Measurements from ENCODE around the gene CYP8B1.
"Not testable (repeated sequence)": the region's sequence is repeated elsewhere in the genome, so short reads cannot be mapped to it uniquely, and the experiment has no call there.

Gene CYP8B1

GRCh38 chr3:42887084-42887483 is 11.4 kb upstream of the CYP8B1 start:
- in situ Hi-C loops (cut with MboI; ENCODE audit: low sequenced_read_pairs), result no loop called here

DNA sequence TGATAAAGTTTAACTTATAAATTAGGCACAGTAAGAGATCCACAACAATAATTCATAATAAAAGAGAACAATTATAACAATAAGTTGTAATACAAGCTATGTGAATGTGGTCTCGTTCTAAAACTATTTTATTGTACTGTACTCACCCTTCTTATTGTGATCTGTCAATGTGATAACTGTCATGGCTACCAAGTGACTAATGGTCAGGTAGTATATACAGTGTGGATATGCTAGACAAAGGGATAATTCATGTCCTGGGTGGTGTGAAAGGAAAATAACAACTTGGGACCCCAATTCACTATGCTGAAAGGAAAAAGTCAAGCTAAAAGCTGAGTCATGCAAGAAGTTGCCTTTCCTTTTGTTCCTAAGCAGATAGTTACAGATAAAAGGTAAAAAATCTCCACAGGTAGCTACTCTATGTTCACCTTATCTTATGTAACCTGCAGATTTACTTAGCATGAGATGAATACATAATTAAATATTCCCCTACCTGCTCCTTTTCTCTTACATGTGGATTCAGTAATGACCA is 10.7 kb upstream of the CYP8B1 start:
- in situ Hi-C loops (cut with MboI; ENCODE audit: low sequenced_read_pairs), result no loop called here

DNA sequence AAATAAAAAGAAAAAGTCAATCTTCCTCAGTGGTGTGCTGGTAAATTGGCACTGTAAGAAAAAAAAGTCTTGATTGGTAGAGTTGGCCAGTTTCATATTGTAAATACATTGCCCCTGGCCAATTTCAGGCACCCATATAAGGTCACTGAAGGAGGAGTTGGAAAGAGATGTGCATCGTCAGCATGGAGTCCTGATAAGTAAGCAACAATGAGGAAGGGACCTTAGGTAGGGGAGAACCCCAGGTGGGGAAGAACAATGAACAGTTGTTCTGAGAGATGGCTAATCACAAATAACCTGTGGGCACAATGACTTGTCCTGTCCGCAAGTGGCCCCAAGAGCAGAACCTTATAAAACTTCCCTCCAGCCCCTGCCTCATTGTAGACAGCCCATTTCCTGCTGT is 8.6 kb upstream of the CYP8B1 start:
- in situ Hi-C loops (cut with MboI; ENCODE audit: low sequenced_read_pairs), result no loop called here

DNA sequence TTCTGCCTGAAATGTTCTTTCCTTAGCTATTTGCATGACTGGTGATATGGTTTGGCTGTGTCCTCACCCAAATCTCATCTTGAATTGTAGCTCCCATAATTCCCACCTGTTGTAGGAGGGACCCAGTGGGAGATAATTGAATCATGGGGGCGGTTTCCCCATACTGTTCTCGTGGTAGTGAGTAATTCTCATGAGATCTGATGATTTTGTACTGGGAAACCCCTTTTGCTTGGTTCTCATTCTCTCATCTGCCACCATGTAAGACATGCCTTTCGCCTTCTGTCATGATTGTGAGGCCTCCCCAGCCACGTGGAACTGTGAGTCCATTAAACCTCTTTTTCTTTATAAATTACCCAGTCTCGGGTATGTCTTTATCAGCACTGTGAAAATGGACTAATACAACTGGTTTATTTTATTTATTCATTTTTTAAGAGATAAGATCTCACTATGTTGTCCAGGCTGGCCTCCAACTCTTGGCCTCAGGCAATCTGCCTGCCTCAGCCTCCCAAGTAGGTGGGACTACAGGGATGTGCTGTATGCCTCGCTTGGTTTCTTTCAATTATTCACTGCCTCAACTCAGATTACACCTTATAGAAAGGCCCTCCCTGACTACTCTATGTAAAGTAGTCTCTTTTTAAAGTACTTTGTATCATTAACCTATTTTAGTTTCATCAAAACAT is 7.7 kb upstream of the CYP8B1 start:
- in situ Hi-C loops (cut with MboI; ENCODE audit: low sequenced_read_pairs), result not testable (repeated sequence)

DNA sequence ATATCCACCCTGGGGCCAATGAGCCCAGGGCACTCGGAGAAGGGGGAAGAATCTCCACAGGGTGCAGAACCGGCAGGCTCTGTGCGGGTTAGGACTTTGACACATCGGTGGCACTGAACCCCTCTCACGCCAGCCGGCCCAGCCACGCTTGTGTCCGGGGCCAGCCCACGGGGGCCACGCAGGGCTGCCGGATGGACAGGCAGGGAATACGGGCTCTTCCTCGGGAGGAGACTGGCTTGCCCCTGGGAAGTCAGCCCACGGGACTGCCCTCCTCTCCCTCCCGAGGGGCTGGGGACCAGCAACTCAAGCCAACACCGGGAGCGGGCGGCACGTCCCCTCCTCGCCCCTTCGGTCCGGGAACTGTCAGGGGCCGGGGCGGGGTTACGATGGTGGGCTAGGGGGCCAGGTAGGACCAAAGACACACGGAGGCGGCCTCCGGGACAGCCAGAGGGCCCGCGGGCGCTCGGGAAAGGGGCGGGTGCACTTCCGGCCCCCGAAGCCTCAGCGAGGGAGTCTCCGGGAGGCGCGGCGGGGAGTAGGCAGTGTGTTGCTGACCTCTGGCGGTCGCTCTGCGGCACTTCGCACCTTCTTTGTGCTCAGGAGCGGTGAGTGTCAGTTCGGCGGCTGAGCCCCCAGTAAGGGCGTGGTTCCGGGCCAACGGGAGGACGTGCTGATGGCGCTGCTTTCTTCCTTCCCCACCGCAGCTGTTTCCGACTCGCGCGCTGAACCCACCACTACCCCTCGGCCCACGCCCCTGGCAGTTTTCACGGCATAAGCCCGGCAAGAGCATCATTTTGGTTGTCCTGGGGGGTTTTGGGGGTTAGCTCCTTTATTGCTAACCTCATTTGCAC is 5.1 kb upstream of the CYP8B1 start:
- in situ Hi-C loops (cut with MboI; ENCODE audit: low sequenced_read_pairs), result no loop called here

- in situ Hi-C loops (cut with MboI; ENCODE audit: low sequenced_read_pairs), result no loop called here
These were observed 4.5 kb upstream of the CYP8B1 start for GRCh38 chr3:42880183-42880582.

- in situ Hi-C loops (cut with MboI; ENCODE audit: low sequenced_read_pairs), result no loop called here
These were observed 2.2 kb upstream of the CYP8B1 start for GRCh38 chr3:42877881-42878280.

GRCh38 chr3:42876940-42877720 is 1.5 kb upstream of the CYP8B1 start:
- in situ Hi-C loops (cut with MboI; ENCODE audit: low sequenced_read_pairs), result no loop called here

DNA sequence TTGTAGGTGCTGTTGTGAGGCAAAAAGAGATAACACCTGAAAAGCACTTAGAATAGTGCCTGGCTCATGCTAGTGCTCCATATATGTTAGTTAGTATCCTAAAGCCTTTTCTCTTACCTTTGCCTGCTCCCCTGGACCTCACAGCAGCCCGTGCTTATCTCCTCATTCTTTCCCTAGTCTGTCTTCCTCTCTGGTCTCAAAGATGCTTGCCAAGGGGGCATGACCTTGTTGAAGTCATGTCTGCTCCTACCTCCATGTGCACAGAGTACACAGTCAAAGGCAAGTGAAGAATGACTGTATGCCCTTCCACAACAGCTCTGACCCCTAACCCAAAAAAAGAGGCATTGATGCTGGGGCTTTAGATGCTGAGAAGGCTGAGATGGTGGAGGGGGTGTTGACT is 722 bp upstream of the CYP8B1 start:
- in situ Hi-C loops (cut with MboI; ENCODE audit: low sequenced_read_pairs), result no loop called here

DNA sequence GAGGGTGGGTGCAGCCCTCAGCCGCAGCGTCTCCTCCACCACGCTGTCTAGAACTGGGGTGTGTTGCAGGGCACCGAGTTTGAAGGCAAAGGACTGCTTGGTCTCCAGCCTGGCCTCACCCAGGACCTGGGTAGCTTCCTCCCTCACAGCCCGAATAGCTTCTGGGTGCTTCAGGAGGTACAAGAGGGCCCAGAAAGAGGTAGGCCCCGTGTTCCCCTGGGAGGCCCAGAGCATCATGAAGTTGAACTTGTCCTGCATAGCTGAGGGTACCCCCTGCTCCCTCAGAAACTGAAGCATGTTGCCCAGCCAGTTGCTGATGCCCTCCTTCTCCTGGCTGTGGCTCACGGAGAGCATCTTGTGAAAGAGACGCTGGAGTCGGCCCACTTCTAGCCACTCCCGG is 930 bp downstream of the CYP8B1 start:
- in situ Hi-C loops (cut with MboI; ENCODE audit: low sequenced_read_pairs), result no loop called here

GRCh38 chr3:42873221-42873982 is 2.3 kb downstream of the CYP8B1 start:
- in situ Hi-C loops (cut with MboI; ENCODE audit: low sequenced_read_pairs), result no loop called here

- in situ Hi-C loops (cut with MboI; ENCODE audit: low sequenced_read_pairs), result no loop called here
These were observed 3.0 kb downstream of the CYP8B1 start for GRCh38 chr3:42872718-42873117.

DNA sequence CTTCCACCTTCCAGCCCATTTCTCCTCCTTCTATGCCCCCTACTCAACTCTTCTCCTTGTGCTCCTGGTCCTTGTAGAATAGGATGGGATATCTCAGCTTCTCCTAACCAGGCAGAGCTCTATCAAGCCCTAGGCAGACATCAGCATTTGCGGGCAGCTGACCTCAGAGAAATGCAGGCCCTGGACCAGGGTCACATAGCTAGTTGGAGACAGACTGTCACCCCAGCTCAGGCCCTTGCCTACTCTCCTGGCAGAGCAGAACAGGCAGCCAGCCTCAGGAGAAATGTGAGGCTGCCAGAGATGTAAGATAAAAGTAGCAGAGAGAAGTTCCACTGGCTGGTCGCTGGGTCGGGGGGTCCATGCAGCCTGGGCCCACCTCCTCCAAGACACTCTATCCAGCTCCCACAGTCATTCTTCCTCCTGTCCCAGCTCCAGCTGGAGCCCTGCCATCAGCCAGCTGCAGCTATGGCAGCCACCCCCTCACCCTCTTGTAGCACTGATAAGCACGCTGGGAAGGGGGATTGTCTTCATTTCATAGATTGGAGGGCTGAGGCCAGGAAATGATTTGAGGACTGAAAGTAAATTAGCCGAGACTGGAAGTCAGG is 4.0 kb downstream of the CYP8B1 start:
- in situ Hi-C loops (cut with MboI; ENCODE audit: low sequenced_read_pairs), result no loop called here

GRCh38 chr3:42868841-42869240 is 6.8 kb downstream of the CYP8B1 start:
- in situ Hi-C loops (cut with MboI; ENCODE audit: low sequenced_read_pairs), result no loop called here

- in situ Hi-C loops (cut with MboI; ENCODE audit: low sequenced_read_pairs), result no loop called here
These were observed 8.5 kb downstream of the CYP8B1 start for GRCh38 chr3:42867138-42867537.

DNA sequence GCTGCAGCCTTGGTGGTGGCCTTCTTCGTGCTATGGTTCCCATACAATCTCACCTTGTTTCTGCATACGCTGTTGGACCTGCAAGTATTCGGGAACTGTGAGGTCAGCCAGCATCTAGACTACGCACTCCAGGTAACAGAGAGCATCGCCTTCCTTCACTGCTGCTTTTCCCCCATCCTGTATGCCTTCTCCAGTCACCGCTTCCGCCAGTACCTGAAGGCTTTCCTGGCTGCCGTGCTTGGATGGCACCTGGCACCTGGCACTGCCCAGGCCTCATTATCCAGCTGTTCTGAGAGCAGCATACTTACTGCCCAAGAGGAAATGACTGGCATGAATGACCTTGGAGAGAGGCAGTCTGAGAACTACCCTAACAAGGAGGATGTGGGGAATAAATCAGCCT is 10.4 kb downstream of the CYP8B1 start:
- in situ Hi-C loops (cut with MboI; ENCODE audit: low sequenced_read_pairs), result no loop called here

GRCh38 chr3:42864321-42864950 is 11.2 kb downstream of the CYP8B1 start:
- in situ Hi-C loops (cut with MboI; ENCODE audit: low sequenced_read_pairs), result no loop called here

GRCh38 chr3:42856544-42856943 is 19.1 kb downstream of the CYP8B1 start:
- in situ Hi-C loops (cut with MboI; ENCODE audit: low sequenced_read_pairs), result no loop called here

- in situ Hi-C loops (cut with MboI; ENCODE audit: low sequenced_read_pairs), result no loop called here
These were observed 19.9 kb downstream of the CYP8B1 start for GRCh38 chr3:42855547-42856380.

All from HL-60/S4 treated with phorbol 12-myristate 13-acetate at 8.2 ng/mL for 4 days and 3 days (cell line).